NCI-H1105 treated with DMSO at 0.1 percent for 48 hours (cell line): ENCODE results near the gene HPD.

ENCODE experiments used
- DNase-seq: peaks from one replicate; lab custom pipeline; 2025; lab: John Stamatoyannopoulos, UW

HPD gene

GRCh38 chr12:121828306-121828705 is 30.4 kb downstream of the HPD start:
- no peak for DNase-seq

- DNase-seq, result no peak
Observed at GRCh38 chr12:121827351-121828099, 31.1 kb downstream of the HPD start.

GRCh38 chr12:121826318-121827150 is 32.1 kb downstream of the HPD start:
- DNase-seq, result no peak

- no peak for DNase-seq
Observed at GRCh38 chr12:121825041-121825523, 33.6 kb downstream of the HPD start.

GRCh38 chr12:121823727-121824115 is 34.9 kb downstream of the HPD start:
- no peak for DNase-seq

- no peak for DNase-seq
Observed at GRCh38 chr12:121823101-121823726, 35.4 kb downstream of the HPD start.

GRCh38 chr12:121822393-121823100 is 36.1 kb downstream of the HPD start:
- no peak for DNase-seq

- no peak for DNase-seq
Observed at GRCh38 chr12:121820056-121820455, 38.6 kb downstream of the HPD start.

- no peak for DNase-seq
Observed at GRCh38 chr12:121819212-121819949, 39.3 kb downstream of the HPD start.

GRCh38 chr12:121817648-121818043 is 41.0 kb downstream of the HPD start:
- DNase-seq, result no peak

- no peak for DNase-seq
Observed at GRCh38 chr12:121816925-121817647, 41.6 kb downstream of the HPD start.

- no peak for DNase-seq
Observed at GRCh38 chr12:121815263-121815662, 43.4 kb downstream of the HPD start.

GRCh38 chr12:121814429-121815119 is 44.1 kb downstream of the HPD start:
- DNase-seq, result no peak

- no peak for DNase-seq
Observed at GRCh38 chr12:121813951-121814350, 44.7 kb downstream of the HPD start.

- no peak for DNase-seq
Observed at GRCh38 chr12:121812921-121813896, 45.5 kb downstream of the HPD start.

GRCh38 chr12:121812320-121812871 is 46.3 kb downstream of the HPD start:
- no peak for DNase-seq

- DNase-seq, result peak; percentile 55
Observed at GRCh38 chr12:121811434-121812319, 47.0 kb downstream of the HPD start.
